Coronary artery (tissue), 2 donors: Measurements from ENCODE around the gene YLPM1.

Experiments used
- DNase-seq: peaks from one replicate; pipeline ENCODE4 v3.0.0-alpha.2; 2017; ENCODE audit warnings: low spot score
- H3K27ac ChIP-seq, 2 donors: fragments of 200-600 bp; sonication (generic); one replicate each; pipeline ENCODE4 v1.5.1; 2016 to 2019
- H3K4me3 ChIP-seq: fragments of 200-600 bp; sonication (generic); 2 replicates; pipeline ENCODE4 v1.5.1; 2016; ENCODE audit warnings: mild to moderate bottlenecking, moderate library complexity
- CTCF ChIP-seq: fragments of 200-600 bp; sonication (generic); IDR thresholded peaks from one replicate; pipeline ENCODE4 v1.5.1; 2019; ENCODE audit warnings: antibody characterized with exemption

Gene YLPM1

GRCh38 chr14:74860899-74861733, 98.0 kb downstream of the YLPM1 start:
- no peak overlapping the region for H3K27ac ChIP-seq
- TF ChIP-seq CTCF, result peak; percentile 67
- DNase-seq, result peak; percentile 83
- H3K4me3 ChIP-seq, result no peak overlapping the region

- Histone ChIP-seq H3K27ac (no peak overlapping the region), H3K4me3 (no peak overlapping the region)
- no peak for TF ChIP-seq CTCF
- DNase-seq, result no peak
These were observed 98.6 kb downstream of the YLPM1 start for GRCh38 chr14:74861734-74862090.

- no peak overlapping the region for H3K27ac ChIP-seq
- DNase-seq, result no peak
- no peak overlapping the region for H3K4me3 ChIP-seq
- no peak for TF ChIP-seq CTCF
These were observed 100.2 kb downstream of the YLPM1 start for GRCh38 chr14:74863274-74863673.

- Histone ChIP-seq H3K27ac (no peak overlapping the region), H3K4me3 (no peak overlapping the region)
- no peak for TF ChIP-seq CTCF
- no peak for DNase-seq
These were observed 101.1 kb downstream of the YLPM1 start for GRCh38 chr14:74864198-74864597.

- DNase-seq, result no peak
- Histone ChIP-seq H3K27ac (no peak overlapping the region), H3K4me3 (no peak overlapping the region)
- no peak for TF ChIP-seq CTCF
These were observed 102.0 kb downstream of the YLPM1 start for GRCh38 chr14:74865156-74865555.

- Histone ChIP-seq H3K4me3 (no peak overlapping the region), H3K27ac (peak overlapping the region in 1 of 2 donors; percentile 42)
- no peak for TF ChIP-seq CTCF
- DNase-seq, result no peak
These were observed 103.7 kb downstream of the YLPM1 start for GRCh38 chr14:74866708-74867389.

- DNase-seq, result no peak
- H3K4me3 ChIP-seq, result no peak overlapping the region
- peak overlapping the region in 1 of 2 donors; percentile 42 for H3K27ac ChIP-seq
- TF ChIP-seq CTCF, result no peak
These were observed 104.6 kb downstream of the YLPM1 start for GRCh38 chr14:74867673-74868072.
